GM13977 (cell line): ENCODE results near the gene SUSD4.

Experiments used
- DNase-seq: peaks from one replicate; pipeline ENCODE4 v3.0.0; 2012; ENCODE audit warnings: low spot score
- CTCF ChIP-seq: IDR thresholded peaks from 2 replicates; pipeline ENCODE4 v1.5.1; 2012; ENCODE audit warnings: mild to moderate bottlenecking, control low read depth; ENCODE audit not compliant: insufficient read depth; ENCODE audit errors: extremely low read depth, missing control alignments
- in situ Hi-C: fragments of 300-500 bp; cut with MboI; formaldehyde crosslinking; loops from one replicate; pipeline ENCODE4 v1.12.0; 2022; ENCODE audit warnings: low sequenced_read_pairs, low pct_unique_long_range_greater_than_20kb, mixed read lengths, inconsistent platforms; ENCODE audit not compliant: unreplicated experiment

SUSD4 gene

GRCh38 chr1:223307544-223307943 lies 56.4 kb downstream of the SUSD4 start:
- DNase-seq, result no peak
- no peak for TF ChIP-seq CTCF
- in situ Hi-C loops, result no loop called here

- in situ Hi-C loops, result no loop called here
- TF ChIP-seq CTCF, result no peak
- no peak for DNase-seq
These were observed 59.0 kb downstream of the SUSD4 start for GRCh38 chr1:223304931-223305330.

- no peak for DNase-seq
- in situ Hi-C loops, result no loop called here
- TF ChIP-seq CTCF, result no peak
These were observed 62.6 kb downstream of the SUSD4 start for GRCh38 chr1:223301371-223301770.

GRCh38 chr1:223299553-223299952 lies 64.4 kb downstream of the SUSD4 start:
- in situ Hi-C loops, result no loop called here
- DNase-seq, result no peak
- no peak for TF ChIP-seq CTCF

GRCh38 chr1:223298701-223299100 lies 65.3 kb downstream of the SUSD4 start:
- TF ChIP-seq CTCF, result no peak
- DNase-seq, result no peak
- in situ Hi-C loops, result no loop called here

GRCh38 chr1:223297800-223298199 lies 66.2 kb downstream of the SUSD4 start:
- DNase-seq, result no peak
- no peak for TF ChIP-seq CTCF
- in situ Hi-C loops, result no loop called here

GRCh38 chr1:223291796-223292195 lies 72.2 kb downstream of the SUSD4 start:
- no peak for DNase-seq
- in situ Hi-C loops, result no loop called here
- TF ChIP-seq CTCF, result no peak
